Thyroid gland (tissue), 4 donors: ENCODE results near the gene CFAP43.

Source experiments
- CTCF ChIP-seq, 6 experiments: fragments of 200-600 bp in 3 of 6; fragments of 450-650 bp in 3 of 6; sonication (generic) in 3 of 6; IDR thresholded peaks; one replicate each; pipeline ENCODE4 v1.5.1; 2016 to 2019; ENCODE audit warnings: antibody characterized with exemption in 6 of 6, mild to moderate bottlenecking in 2 of 6, inconsistent platforms in 1 of 6, moderate library complexity in 1 of 6
- POLR2A ChIP-seq, 2 donors: fragments of 450-650 bp; IDR thresholded peaks; one replicate each; pipeline ENCODE4 v1.6.1; 2017; ENCODE audit warnings: antibody characterized with exemption in 2 of 2, mild to moderate bottlenecking in 2 of 2, moderate library complexity in 1 of 2

- TF ChIP-seq CTCF (IDR thresholded peaks at IDR 0.05) (no peak), POLR2A (IDR thresholded peaks at IDR 0.05) (no peak)
Observed at GRCh38 chr10:104096692-104097091, 135.5 kb downstream of the CFAP43 start.
